ENCODE data around the gene AP5Z1. TPM values are rescaled to one million over a fixed set of nuclear protein-coding genes. Genes with fewer than 3 reads are reported as not detected.
"Not testable (repeated sequence)": the region's sequence is repeated elsewhere in the genome, so short reads cannot be mapped to it uniquely, and the experiment has no call there.

The AP5Z1 gene
- polyA plus RNA-seq, 6 donors from 2014 or later = 27.8 to 52.3 (median 37.3) TPM

- Mint-ChIP-seq H3K27ac (peak overlapping the region in 1 of 6 donors; percentile 79), H3K36me3 (no peaks in the 10 kb centered on the region), H3K4me3 (peak overlapping the region in 1 of 8 donors; percentile 35), H3K4me1 (peaks cover 6 to 11% (median 10%) of the 10 kb centered on the region in 3 donors), H3K9me3 (no peaks in the 10 kb centered on the region), H3K27me3 (no peaks in the 10 kb centered on the region)
- ATAC-seq (ENCODE audit: low read depth in 2 of 2) = no peak
- DNase-seq = no peak
Observed at GRCh38 chr7:4789194-4790077, 14.0 kb downstream of the AP5Z1 start.

DNA sequence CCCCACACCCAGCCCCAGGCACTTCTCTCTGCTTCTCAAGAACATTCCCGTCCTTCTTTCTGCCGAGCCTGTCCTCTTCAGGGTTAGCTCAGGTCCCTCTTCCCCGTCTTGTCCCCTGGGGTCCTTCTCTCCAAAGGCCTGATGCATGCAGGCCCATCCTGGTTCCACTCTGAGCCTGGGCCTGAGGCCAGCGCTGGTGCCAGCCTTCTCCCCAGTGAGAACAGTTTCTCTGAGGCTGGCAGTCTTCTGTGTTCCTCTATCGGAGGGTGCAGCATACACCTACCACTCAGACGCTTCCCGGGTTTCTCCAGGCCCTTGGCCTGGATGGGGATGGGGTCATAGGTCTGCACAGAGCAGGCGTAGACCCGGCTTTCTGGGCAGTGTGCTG, 14.6 kb downstream of the AP5Z1 start:
- Mint-ChIP-seq H3K4me3 (no peak overlapping the region), H3K4me1 (peaks cover 6 to 11% (median 10%) of the 10 kb centered on the region in 3 donors), H3K36me3 (no peaks in the 10 kb centered on the region), H3K9me3 (no peaks in the 10 kb centered on the region), H3K27ac (peak overlapping the region in 2 of 6 donors; percentile 65 to 73), H3K27me3 (no peaks in the 10 kb centered on the region)
- DNase-seq (no peak), ATAC-seq (ENCODE audit: low read depth in 2 of 2) (no peak)

DNA sequence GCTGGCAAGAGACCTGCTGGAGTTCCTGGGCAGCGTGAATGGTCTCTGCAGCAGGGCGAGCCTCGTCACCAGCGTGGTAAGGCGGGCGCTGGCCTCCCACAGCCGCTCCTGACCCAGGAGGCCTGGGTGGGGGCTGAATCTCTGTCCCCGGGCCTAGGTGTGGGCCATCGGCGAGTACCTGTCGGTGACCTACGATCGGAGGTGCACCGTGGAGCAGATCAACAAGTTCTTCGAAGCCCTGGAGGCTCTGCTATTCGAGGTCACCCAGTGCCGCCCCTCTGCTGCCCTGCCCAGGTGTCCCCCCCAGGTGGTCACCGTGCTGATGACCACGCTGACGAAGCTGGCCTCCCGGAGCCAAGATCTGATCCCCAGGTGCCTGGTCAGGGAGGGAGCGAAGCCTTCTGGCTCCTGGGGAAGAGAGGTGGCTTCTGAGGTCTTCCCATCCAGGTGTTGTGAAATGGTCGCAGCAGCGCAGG, 15.1 kb downstream of the AP5Z1 start:
- Mint-ChIP-seq H3K4me3 (peak overlapping the region in 1 of 8 donors; percentile 6), H3K27me3 (no peaks in the 10 kb centered on the region), H3K36me3 (no peaks in the 10 kb centered on the region), H3K4me1 (peaks cover 6 to 11% (median 10%) of the 10 kb centered on the region in 3 donors), H3K9me3 (no peaks in the 10 kb centered on the region), H3K27ac (no peak overlapping the region)
- ATAC-seq (ENCODE audit: low read depth in 2 of 2) = no peak
- no peak for DNase-seq

- Mint-ChIP-seq H3K4me3 (peak overlapping the region in 6 of 8 donors; percentile 6 to 64 (median 50)), H3K27ac (peak overlapping the region in 4 of 6 donors; percentile 15 to 54 (median 24)), H3K4me1 (peaks cover 6 to 11% (median 10%) of the 10 kb centered on the region in 3 donors), H3K27me3 (no peaks in the 10 kb centered on the region), H3K36me3 (no peaks in the 10 kb centered on the region), H3K9me3 (no peaks in the 10 kb centered on the region)
- DNase-seq = no peak
- no peak for ATAC-seq (ENCODE audit: low read depth in 2 of 2)
Observed at GRCh38 chr7:4791101-4791737, 15.8 kb downstream of the AP5Z1 start.

DNA sequence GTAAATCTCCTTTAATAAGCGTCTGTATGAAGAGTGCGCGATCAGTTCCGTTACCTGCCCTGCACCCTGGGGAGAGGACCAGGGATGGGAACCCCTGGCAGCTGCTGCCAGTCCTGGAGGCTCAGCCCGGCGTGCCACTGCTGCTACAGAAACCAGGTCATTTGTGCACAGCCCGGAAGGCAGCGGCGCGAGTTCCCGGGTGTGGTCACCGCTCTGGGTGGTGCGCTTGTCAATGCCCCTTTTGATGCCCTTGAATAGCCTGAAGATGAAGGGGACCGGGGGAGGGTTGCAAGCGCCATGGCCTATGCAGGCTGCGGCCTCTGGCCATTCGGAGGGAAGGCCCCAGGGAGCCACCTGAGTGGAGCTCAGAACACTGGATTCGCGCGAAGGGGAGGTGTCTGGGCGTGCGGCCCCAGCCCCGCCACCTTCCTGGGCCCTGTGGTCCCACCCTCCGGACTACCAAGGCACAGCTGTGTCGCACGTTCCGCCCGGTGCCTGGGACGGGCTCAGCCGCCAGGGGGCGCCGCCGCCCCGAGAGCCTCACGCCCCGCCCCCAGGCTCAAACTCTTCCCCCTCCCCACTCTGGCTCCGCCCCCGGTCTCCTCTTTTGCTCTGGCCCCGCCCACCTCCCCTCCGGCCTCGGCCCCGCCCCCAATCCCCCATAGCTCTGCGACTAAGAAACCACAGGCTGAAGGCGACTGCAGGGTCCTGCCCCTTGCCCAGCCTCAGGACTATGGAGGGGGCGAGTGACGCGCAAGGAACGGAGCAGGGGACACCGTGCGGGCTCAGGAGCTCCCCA, 16.5 kb downstream of the AP5Z1 start:
- Mint-ChIP-seq H3K4me3 (peak overlapping the region in 7 of 8 donors; percentile 15 to 75 (median 53)), H3K27ac (peak overlapping the region in 1 of 6 donors; percentile 31), H3K4me1 (peaks cover 6 to 11% (median 10%) of the 10 kb centered on the region in 3 donors), H3K27me3 (no peaks in the 10 kb centered on the region), H3K9me3 (no peaks in the 10 kb centered on the region), H3K36me3 (no peaks in the 10 kb centered on the region)
- ATAC-seq (ENCODE audit: low read depth in 2 of 2) (peak; percentile 87 to 88), DNase-seq (peak; percentile 80)

DNA sequence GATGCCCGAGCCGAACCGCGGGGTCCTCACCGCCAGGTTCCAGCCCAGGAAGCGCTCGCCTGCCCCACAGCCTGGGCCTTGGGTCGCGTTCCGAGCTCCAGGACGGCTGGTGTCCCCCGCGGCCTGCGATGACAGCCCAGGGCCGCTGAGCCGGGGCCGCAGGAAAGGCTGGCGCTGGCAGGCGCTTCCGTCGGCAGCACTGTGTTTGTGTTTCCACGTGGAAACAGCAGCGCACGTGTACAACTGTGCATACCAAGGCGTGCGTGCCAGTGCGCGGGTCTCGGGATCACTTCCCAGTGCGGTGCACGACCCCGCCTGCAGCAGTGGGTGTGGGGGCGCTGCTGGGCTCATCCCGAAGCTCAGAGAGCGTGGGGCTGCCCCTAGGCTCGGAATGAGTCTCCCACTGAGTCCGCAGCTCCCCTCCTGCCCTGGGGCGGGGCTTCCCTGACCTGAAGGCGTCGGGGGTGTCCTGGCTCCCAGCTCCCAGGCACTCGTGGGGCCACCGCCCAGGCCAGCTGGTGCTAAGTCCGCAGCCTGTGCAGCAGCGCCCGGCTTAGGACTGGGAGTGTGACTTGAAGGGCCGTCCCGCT, 17.2 kb downstream of the AP5Z1 start:
- Mint-ChIP-seq H3K4me1 (peaks cover 6 to 11% (median 9%) of the 10 kb centered on the region in 3 donors), H3K36me3 (no peaks in the 10 kb centered on the region), H3K9me3 (no peaks in the 10 kb centered on the region), H3K27me3 (no peaks in the 10 kb centered on the region), H3K27ac (no peak overlapping the region), H3K4me3 (peak overlapping the region in 7 of 8 donors; percentile 22 to 75 (median 53))
- ATAC-seq (ENCODE audit: low read depth in 2 of 2) = peak in 1 of 2 donors; percentile 47
- DNase-seq = no peak

DNA sequence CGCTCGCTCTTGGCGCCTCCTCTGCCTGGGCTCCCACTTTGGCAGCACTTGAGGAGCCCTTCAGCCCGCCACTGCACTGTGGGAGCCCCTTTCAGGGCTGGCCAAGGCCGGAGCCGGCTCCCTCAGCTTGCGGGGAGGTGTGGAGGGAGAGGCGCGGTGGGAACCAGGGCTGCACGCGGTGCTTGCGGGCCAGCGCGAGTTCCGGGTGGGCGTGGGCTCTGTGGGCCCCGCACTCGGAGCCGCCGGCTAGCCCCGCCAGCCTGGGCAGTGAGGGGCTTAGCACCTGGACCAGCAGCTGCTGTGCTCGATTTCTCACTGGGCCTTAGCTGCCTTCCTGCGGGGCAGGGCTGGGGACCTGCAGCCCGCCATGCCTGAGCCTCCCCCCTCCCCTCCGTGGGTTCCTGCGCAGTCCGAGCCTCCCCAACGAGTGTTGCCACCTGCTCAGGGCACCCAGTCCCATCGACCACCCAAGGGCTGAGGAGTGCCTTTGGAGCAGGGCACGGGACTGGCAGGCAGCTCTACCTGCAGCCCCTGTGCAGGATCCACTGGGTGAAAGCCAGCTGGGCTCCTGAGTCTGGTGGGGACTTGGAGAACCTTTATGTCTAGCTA, 18.1 kb downstream of the AP5Z1 start:
- H3K36me3 Mint-ChIP-seq; H3K27ac Mint-ChIP-seq; DNase-seq; ATAC-seq (ENCODE audit: low read depth in 2 of 2); H3K27me3 Mint-ChIP-seq; H3K9me3 Mint-ChIP-seq: not testable (repeated sequence)
- Mint-ChIP-seq H3K4me1 (peaks cover 4 to 11% (median 5%) of the 10 kb centered on the region in 3 donors), H3K4me3 (peak overlapping the region in 4 of 8 donors; percentile 20 to 59 (median 33))

- Mint-ChIP-seq H3K4me3 (peak overlapping the region in 5 of 8 donors; percentile 1 to 41 (median 20)), H3K4me1 (peaks cover 5 to 11% (median 7%) of the 10 kb centered on the region in 3 donors)
- not testable (repeated sequence) for H3K27ac Mint-ChIP-seq; H3K36me3 Mint-ChIP-seq; DNase-seq; ATAC-seq (ENCODE audit: low read depth in 2 of 2); H3K27me3 Mint-ChIP-seq; H3K9me3 Mint-ChIP-seq
Observed at GRCh38 chr7:4794171-4794570, 18.7 kb downstream of the AP5Z1 start.

- Mint-ChIP-seq H3K27ac (no peak overlapping the region), H3K36me3 (no peaks in the 10 kb centered on the region), H3K4me3 (peak overlapping the region in 2 of 8 donors; percentile 5 to 27), H3K4me1 (peaks cover 5 to 11% (median 7%) of the 10 kb centered on the region in 3 donors), H3K9me3 (no peaks in the 10 kb centered on the region), H3K27me3 (no peaks in the 10 kb centered on the region)
- no peak for ATAC-seq (ENCODE audit: low read depth in 2 of 2)
- DNase-seq = no peak
Observed at GRCh38 chr7:4794591-4795350, 19.3 kb downstream of the AP5Z1 start.

DNA sequence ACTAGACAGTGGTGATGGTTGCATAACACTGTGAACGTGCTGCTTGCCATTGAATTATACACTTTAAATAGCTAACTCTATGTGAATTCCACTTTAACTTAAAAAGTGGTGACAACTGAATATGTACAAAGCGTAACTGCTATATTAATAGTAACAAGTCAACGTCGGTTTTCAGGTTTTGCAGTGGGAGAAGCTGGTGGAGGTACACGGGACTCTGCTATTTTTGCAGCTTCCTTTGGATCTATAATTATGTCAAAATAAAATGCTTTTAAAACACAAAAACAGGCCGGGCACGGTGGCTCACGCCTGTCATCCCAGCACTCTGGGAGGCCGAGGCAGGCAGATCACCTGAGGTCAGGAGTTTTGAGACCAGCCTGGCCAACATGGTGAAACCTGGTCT, 21.0 kb downstream of the AP5Z1 start:
- H3K36me3 Mint-ChIP-seq = no peaks in the 10 kb centered on the region
- ATAC-seq (ENCODE audit: low read depth in 2 of 2) = no peak
- no peak for DNase-seq
- H3K27ac Mint-ChIP-seq = no peak overlapping the region
- H3K27me3 Mint-ChIP-seq = no peaks in the 10 kb centered on the region
- peaks cover 4 to 8% (median 8%) of the 10 kb centered on the region in 3 donors for H3K4me1 Mint-ChIP-seq
- no peaks in the 10 kb centered on the region for H3K9me3 Mint-ChIP-seq
- H3K4me3 Mint-ChIP-seq = no peak overlapping the region

- peak; percentile 83 to 94 for ATAC-seq (ENCODE audit: low read depth in 2 of 2)
- Mint-ChIP-seq H3K9me3 (no peaks in the 10 kb centered on the region), H3K27me3 (no peaks in the 10 kb centered on the region), H3K4me3 (no peak overlapping the region), H3K4me1 (peaks cover 4 to 5% (median 4%) of the 10 kb centered on the region in 3 donors), H3K36me3 (no peaks in the 10 kb centered on the region), H3K27ac (no peak overlapping the region)
- peak; percentile 53 for DNase-seq
Observed at GRCh38 chr7:4797858-4798705, 22.7 kb downstream of the AP5Z1 start.
